ENCODE measurements around the gene PRR11.

DNA sequence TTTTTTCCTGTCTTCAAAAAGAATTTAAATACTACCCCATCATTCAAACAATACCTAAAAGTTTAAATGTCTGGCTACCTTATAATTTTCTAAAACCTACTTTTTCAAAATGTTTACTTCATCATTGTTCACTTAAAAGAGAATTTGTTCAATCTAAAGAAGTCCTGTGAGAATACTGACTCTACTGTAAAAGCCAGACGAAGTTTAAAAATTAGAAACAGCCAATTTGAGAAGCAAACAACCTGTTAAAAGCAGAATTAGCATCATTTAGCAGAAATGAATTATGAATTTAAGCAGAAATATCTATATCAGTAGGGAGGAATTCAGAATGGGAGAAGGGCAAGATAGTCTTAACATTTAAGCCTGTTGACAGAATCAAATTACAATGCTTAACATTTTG lies 2.6 kb upstream of the PRR11 start:
- TF ChIP-seq, protein P1, sequence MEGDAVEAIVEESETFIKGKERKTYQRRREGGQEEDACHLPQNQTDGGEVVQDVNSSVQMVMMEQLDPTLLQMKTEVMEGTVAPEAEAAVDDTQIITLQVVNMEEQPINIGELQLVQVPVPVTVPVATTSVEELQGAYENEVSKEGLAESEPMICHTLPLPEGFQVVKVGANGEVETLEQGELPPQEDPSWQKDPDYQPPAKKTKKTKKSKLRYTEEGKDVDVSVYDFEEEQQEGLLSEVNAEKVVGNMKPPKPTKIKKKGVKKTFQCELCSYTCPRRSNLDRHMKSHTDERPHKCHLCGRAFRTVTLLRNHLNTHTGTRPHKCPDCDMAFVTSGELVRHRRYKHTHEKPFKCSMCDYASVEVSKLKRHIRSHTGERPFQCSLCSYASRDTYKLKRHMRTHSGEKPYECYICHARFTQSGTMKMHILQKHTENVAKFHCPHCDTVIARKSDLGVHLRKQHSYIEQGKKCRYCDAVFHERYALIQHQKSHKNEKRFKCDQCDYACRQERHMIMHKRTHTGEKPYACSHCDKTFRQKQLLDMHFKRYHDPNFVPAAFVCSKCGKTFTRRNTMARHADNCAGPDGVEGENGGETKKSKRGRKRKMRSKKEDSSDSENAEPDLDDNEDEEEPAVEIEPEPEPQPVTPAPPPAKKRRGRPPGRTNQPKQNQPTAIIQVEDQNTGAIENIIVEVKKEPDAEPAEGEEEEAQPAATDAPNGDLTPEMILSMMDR (IDR thresholded peaks at IDR 0.05) = no peak
- no peak for TF ChIP-seq EP300 (IDR thresholded peaks at IDR 0.05)
- TF ChIP-seq POLR2A (IDR thresholded peaks at IDR 0.05) = no peak

Measured in ovary (tissue), 3 donors.